OCI-LY3 (cell line): ENCODE data around the gene OR6K6.

Experiments
- H2AFZ ChIP-seq: fragments of 200-600, 300-600 bp; shearing (Covaris generic); 2 replicates; pipeline ENCODE4 v1.6.0; 2014; ENCODE audit warnings: antibody characterized with exemption, low read depth, low read length
- H3K27ac ChIP-seq: fragments of 200-600, 300-600 bp; sonication (generic); 2 replicates; pipeline ENCODE4 v1.5.1; 2014; ENCODE audit warnings: mild to moderate bottlenecking, low read length, moderate library complexity, mixed read lengths
- H3K27me3 ChIP-seq: fragments of 200-600, 300-600 bp; sonication (generic); 2 replicates; pipeline ENCODE4 v1.6.1; 2014; ENCODE audit warnings: low read depth, low read length, mixed read lengths
- H3K36me3 ChIP-seq: fragments of 200-600, 300-600 bp; sonication (generic); replicated peaks from 2 replicates; pipeline ENCODE3; 2014; ENCODE audit warnings: low read depth, low read length, mixed read lengths
- H3K4me1 ChIP-seq: fragments of 300-600, 200-600 bp; sonication (generic); 2 replicates; pipeline ENCODE4 v1.6.1; 2014; ENCODE audit warnings: low read length, mixed read lengths
- H3K4me2 ChIP-seq: fragments of 200-600, 300-600 bp; sonication (generic); 2 replicates; pipeline ENCODE4 v1.6.1; 2014; ENCODE audit warnings: low read length, mixed read lengths
- H3K4me3 ChIP-seq: fragments of 300-600, 200-600 bp; sonication (generic); 2 replicates; pipeline ENCODE4 v1.5.1; 2014; ENCODE audit warnings: antibody characterized with exemption, mild to moderate bottlenecking, low read length, moderate library complexity
- H3K79me2 ChIP-seq: fragments of 300-600, 200-600 bp; shearing (Covaris generic); 2 replicates; pipeline ENCODE4 v1.6.1; 2014; ENCODE audit warnings: mild to moderate bottlenecking, low read length, mixed read lengths
- H3K9ac ChIP-seq: fragments of 300-600, 200-600 bp; shearing (Covaris generic); 2 replicates; pipeline ENCODE4 v1.6.0; 2014; ENCODE audit warnings: mild to moderate bottlenecking, low read length, moderate library complexity
- H3K9me3 ChIP-seq: fragments of 200-600, 300-600 bp; shearing (Covaris generic); 2 replicates; pipeline ENCODE4 v1.6.1; 2014; ENCODE audit warnings: low read length, mixed read lengths; ENCODE audit not compliant: insufficient read depth
- H4K20me1 ChIP-seq: fragments of 200-600, 300-600 bp; sonication (generic); 2 replicates; pipeline ENCODE4 v1.6.1; 2016; ENCODE audit warnings: low read length, mixed read lengths; ENCODE audit not compliant: insufficient read depth
- EZH2phosphoT487 ChIP-seq: fragments of 200-600 bp; shearing (Covaris generic); IDR thresholded peaks from 2 replicates; pipeline ENCODE4 v1.6.1; 2018; ENCODE audit warnings: antibody characterized with exemption, mixed run types, low read depth
- TF ChIP-seq, protein P1 (sequence below): fragments of 200-600, 300-600 bp; sonication (generic); IDR thresholded peaks from 2 replicates; pipeline ENCODE4 v1.5.1; 2014; ENCODE audit warnings: antibody characterized with exemption, low read length, low read depth

OR6K6 gene

DNA sequence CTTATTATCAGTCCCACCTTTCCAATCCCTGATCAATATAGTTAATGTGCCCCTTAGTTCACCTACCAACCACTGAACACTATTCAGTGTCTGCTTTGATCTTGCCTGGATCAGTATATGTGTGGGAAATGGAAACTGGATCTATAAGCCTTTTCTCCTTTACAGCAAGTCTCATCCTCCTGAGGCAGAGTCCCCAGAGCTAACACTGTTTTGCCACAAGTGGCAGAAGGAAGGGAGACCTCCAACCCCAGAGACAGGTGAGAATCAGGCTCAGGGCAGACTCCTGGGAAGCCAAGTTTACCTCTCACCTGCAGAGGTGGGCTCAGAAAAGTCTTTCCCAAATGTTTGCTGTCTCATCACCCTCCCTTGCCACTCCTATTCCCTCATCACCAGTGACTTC lies 26.6 kb downstream of the OR6K6 start, which contains the start of gene OR6N2:
TSS of gene OR6N2 (minus strand) at position 101 of the 400 bp plus-strand sequence. CDS start 3,569 bp downstream, outside the sequence.
- H2AFZ ChIP-seq: no peak within 1 kb of the TSS

DNA sequence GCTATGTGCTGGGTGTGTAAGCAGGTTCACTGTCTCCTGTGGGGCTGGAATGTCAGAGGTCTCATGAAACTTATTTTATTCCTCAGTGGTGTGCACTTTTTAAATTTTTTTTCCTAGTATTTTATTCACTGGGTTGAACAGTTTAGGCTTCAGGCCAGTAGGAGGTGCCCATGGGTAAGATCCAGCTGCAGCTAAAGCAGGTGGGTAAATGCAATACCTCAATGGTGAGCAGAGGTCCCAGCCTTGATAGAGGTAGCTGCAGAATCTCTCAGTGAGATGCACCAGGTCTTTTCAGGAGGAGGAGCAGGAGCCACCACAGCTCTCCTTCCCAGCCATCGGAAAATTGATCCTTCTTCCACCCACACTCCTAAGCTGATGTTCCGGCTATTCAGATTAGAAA lies 39.1 kb downstream of the OR6K6 start:
- Histone ChIP-seq H3K4me2 (no peak overlapping the region), H2AFZ (no peak overlapping the region), H3K27me3 (no peaks in the 10 kb centered on the region), H3K79me2 (no peaks in the 10 kb centered on the region), H3K36me3 (no peaks in the 10 kb centered on the region), H3K4me1 (no peaks in the 10 kb centered on the region), H3K4me3 (no peak overlapping the region), H3K9me3 (no peaks in the 10 kb centered on the region), H3K27ac (no peak overlapping the region), H3K9ac (no peak overlapping the region), H4K20me1 (no peaks in the 10 kb centered on the region)
- TF ChIP-seq, protein P1, sequence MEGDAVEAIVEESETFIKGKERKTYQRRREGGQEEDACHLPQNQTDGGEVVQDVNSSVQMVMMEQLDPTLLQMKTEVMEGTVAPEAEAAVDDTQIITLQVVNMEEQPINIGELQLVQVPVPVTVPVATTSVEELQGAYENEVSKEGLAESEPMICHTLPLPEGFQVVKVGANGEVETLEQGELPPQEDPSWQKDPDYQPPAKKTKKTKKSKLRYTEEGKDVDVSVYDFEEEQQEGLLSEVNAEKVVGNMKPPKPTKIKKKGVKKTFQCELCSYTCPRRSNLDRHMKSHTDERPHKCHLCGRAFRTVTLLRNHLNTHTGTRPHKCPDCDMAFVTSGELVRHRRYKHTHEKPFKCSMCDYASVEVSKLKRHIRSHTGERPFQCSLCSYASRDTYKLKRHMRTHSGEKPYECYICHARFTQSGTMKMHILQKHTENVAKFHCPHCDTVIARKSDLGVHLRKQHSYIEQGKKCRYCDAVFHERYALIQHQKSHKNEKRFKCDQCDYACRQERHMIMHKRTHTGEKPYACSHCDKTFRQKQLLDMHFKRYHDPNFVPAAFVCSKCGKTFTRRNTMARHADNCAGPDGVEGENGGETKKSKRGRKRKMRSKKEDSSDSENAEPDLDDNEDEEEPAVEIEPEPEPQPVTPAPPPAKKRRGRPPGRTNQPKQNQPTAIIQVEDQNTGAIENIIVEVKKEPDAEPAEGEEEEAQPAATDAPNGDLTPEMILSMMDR: peak; percentile 63
- no peak for TF ChIP-seq EZH2phosphoT487

More for the DNA sequence above, 26.6 kb downstream of the OR6K6 start, which contains the start of gene OR6N2:
- Histone ChIP-seq H3K27ac (no peak within 1 kb of the TSS), H3K27me3 (no peaks in the 10 kb centered on the region), H4K20me1 (no peaks in the 10 kb centered on the region), H3K4me2 (no peak within 1 kb of the TSS), H3K4me3 (no peak within 1 kb of the TSS), H3K36me3 (no peaks in the 10 kb centered on the region), H3K9ac (no peak within 1 kb of the TSS), H3K79me2 (no peaks in the 10 kb centered on the region), H3K9me3 (no peaks in the 10 kb centered on the region), H3K4me1 (no peaks in the 10 kb centered on the region)
- no peak for TF ChIP-seq EZH2phosphoT487
- TF ChIP-seq, protein P1: no peak

DNA sequence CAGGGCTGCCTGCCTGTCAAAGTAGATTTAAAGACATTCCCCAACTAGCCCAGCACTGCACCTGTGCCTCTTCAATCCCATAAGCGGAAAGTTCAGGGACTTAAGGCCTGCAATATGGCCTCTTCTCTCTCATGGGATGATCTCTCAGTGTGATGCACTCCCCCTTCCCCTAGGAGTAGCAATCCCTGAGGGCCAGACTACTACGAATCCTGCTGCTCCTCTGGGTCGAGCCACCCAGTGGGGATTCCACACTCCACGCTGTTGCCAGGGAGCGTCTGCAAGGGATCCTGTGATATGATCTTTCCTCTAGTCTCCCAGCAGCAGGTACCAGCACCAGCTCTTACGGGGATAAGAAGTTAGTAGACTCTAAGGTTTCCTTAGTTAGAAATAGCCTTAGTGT lies 39.7 kb downstream of the OR6K6 start:
- TF ChIP-seq, protein P1: no peak
- TF ChIP-seq EZH2phosphoT487: no peak
- Histone ChIP-seq H3K4me1 (no peaks in the 10 kb centered on the region), H3K27ac (no peak overlapping the region), H3K9me3 (no peaks in the 10 kb centered on the region), H3K4me3 (no peak overlapping the region), H3K27me3 (no peaks in the 10 kb centered on the region), H2AFZ (no peak overlapping the region), H3K4me2 (no peak overlapping the region), H3K9ac (no peak overlapping the region), H3K36me3 (no peaks in the 10 kb centered on the region), H4K20me1 (no peaks in the 10 kb centered on the region), H3K79me2 (no peaks in the 10 kb centered on the region)

DNA sequence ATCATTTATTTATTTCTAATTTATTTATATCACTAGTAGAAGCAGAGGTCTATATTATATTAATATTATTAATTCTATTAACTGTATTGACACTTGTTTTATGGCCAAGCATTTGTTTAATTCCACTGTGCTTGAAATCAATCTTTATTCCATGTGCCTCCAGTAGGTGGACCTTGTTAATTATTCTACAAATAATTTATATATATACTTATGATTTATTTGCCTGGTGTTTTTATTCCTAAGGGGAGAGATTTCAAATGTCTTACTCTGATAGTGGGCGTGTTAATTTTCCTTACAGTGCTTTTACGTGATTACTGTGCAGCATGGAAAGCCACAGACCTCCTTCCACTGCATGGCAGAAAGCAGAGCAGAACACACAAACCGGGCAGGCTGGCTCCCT lies 44.0 kb downstream of the OR6K6 start:
- H3K27ac ChIP-seq: no peak overlapping the region
- peaks cover 10% of the 10 kb centered on the region for H3K4me1 ChIP-seq
- H2AFZ ChIP-seq: no peak overlapping the region
- no peak overlapping the region for H3K9ac ChIP-seq
- H3K4me3 ChIP-seq: no peak overlapping the region
- no peak for TF ChIP-seq EZH2phosphoT487
- TF ChIP-seq, protein P1: no peak
- no peak overlapping the region for H3K4me2 ChIP-seq
- H3K79me2 ChIP-seq: no peaks in the 10 kb centered on the region
- H3K9me3 ChIP-seq: no peaks in the 10 kb centered on the region
- no peaks in the 10 kb centered on the region for H3K36me3 ChIP-seq
- no peaks in the 10 kb centered on the region for H3K27me3 ChIP-seq
- no peaks in the 10 kb centered on the region for H4K20me1 ChIP-seq
